NK-92 treated with Interleukin-12 subunit alpha and Interleukin-12 subunit beta, amount 100 ng/mL, for 24 hours (cell line): Measurements from ENCODE around the gene CPLX4.

ENCODE experiments used
- DNase-seq: peaks from one replicate; lab custom pipeline; 2025; lab: John Stamatoyannopoulos, UW

CPLX4 gene

DNA sequence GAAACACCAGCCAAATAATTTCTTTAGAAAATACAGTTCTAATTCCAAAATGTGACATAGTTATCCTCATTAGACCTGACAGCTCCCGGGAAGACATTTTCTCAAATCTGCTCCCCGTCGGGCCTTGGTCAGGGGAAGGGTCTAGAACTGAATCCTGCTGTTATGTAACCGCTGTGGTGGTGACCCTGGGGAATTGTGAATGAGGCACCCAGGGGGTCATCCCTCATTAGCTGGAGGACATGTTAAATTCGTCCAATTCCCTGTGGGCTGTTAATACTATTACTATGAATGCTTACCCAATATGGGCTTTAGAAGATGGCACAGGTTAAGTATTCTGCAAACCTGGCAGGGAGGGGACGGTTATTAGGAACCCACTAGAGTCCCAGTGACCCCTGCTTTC lies 11.8 kb downstream of the CPLX4 start:
- DNase-seq = no peak

DNA sequence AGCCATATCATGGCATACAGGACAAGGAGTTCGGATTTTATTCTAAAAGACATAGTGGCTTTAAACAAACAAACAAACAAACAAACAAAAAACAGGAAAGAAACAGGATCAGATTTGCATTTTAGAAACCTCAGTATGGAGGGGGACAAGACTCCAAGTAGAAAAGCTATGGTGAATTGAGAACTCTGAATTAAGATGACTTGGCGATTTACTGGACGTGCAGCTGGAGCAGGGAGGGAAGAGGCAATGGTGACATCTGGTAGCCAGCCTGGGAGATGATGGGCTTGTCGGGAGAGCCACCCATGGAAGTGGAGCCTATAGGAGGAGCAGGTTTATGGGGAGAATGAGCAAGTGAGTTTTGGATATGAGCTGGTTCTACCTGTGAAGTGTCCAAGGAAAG lies 13.2 kb downstream of the CPLX4 start:
- DNase-seq = no peak

DNA sequence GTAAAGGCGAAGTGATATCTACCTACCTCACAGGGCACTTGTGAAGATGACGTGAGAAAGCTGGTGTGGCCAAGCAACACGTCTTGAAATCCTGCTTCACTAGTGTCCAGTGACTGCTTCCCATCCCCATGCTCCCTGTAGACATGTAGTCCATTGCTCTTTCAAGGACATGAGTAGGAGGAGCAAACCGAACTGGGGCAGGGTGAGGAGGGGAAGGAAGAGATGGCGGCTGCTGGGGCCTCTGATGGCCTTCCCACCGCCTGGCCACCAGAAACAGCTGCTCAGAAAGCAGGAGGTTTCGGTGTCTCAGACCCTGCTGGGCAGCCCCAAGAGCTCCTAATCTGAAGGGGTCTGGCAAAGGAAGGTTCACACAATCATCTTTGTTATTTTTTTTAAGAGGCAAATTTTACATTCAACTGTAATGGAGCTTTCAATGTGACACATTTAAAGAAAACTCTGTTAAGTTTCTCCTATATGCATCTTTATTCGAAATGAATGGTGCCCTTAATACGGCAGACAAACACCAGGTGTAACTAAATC lies 14.7 kb downstream of the CPLX4 start:
- DNase-seq = no peak

DNA sequence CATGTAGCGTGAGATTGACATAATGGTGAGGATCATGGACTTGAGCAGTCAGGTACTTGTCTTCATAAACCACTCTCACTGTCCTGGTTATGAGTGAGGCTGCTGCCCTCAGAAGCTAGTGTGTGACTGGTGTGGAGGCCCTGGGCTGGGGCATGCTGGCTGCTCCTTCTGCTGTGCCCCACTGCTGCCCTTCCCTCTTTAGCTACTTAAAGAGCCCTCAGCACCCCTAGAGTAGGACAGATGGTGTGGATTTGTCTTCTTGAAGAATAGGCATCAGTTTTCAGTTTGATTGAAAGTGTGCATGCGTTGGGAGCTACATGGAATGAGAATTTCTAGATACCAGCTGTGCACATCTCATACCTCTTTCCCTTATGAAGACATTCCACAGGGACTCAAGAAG lies 15.4 kb downstream of the CPLX4 start:
- DNase-seq = no peak

DNA sequence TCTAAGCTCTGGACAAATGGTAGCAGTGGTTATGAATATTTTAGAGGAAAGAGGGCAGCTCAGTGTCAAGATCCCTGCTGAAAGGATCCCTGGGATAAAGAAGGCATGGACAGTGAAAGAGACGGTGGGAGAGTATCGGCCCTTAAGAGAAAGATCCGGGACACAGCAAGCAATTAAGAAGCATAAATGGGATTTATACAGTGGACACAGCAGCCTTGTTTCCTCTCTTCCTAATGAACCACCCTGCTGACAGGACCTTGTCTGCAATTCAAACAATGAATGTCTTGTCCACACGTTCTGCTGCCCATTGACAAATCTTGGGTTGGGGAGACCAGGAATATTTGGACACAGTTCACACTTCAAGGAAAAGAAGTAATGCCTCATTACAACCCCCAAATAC lies 16.5 kb downstream of the CPLX4 start:
- no peak for DNase-seq

DNA sequence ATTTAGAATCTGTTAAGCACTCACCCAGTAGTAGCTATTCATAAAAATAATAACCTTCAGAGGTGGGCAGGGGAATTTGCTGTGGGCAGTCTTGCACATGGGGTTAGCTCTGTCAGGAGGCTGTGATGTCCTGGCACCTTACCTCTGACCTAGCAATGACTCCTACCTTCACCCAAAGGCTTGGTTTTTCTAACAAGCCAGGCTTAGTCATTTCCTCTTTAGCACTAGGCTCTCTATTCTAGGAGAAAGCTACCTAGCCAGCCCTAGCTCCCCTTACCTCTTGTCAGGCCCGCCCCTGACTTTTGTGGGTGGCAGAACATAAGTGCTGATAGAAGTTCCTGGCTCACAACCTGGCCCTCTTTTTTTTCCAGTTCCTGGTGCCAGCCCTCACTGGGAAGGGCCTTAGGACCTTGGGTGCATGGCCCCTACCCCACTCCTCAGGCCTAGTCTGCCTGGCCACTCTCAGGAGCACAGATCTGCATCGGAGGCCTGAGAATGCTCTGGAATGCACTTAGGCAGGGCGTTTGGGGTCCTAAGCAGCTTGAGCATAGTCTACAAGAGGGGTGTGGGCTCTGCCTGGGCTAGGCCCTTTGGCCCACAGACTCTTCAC lies 17.7 kb downstream of the CPLX4 start:
- peak; percentile 59 for DNase-seq

DNA sequence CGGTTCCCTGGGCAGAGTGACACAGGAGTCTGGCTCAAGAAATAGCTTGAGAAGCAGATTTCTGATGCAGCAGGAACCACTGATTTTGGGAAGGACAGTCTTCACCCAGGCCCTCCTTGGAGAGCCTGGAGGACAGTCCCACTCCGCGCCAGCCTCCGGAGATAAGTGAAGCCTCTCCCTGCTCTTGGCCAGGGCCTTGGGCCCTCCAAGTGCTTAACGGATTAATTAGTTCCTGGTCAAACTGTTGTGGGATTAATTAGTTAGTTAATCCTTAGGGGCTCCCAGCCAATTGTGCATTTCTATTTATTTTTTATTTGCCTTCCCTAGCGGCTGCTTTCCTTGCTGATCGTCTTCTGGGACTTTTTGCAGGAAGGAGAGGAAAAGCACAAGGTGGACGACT lies 19.6 kb downstream of the CPLX4 start:
- no peak for DNase-seq

DNA sequence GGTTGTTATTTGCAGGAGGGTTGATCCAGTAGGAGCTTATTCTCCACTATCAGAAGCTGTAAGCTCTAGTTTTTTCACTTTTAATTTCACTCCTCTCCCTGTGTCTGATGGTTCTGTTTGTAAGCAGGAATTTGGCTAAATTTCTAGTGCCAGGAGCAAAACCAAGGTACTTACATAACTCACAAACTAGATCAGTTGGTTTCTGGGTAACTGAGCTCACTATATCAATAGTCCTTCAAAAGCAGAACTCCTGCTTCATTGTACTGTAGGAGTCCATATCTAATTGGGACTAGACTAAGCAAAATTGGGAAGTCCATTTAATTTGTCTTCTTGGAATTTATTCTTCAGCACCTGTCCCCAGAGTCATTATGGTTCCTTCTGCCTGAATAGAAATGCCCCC lies 25.1 kb downstream of the CPLX4 start:
- no peak for DNase-seq

DNA sequence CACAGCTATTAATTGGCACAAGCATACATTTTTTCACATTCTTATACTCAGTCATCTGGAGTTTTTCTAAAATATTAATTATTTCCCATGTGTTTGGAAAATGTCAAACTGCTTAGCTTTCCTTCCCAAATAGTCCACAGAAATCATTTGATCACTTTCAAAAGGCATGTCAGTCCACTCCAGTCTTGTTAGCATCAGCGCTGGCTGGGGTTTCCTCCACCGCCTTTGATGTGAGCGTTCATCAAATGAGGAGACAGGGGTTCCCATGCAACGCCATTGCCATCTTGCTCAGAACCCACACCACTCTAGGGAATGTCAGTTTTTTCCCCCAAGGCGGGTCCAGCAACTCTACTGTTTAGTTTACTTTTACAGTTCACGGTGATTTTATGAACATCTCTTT lies 32.1 kb downstream of the CPLX4 start:
- no peak for DNase-seq

DNA sequence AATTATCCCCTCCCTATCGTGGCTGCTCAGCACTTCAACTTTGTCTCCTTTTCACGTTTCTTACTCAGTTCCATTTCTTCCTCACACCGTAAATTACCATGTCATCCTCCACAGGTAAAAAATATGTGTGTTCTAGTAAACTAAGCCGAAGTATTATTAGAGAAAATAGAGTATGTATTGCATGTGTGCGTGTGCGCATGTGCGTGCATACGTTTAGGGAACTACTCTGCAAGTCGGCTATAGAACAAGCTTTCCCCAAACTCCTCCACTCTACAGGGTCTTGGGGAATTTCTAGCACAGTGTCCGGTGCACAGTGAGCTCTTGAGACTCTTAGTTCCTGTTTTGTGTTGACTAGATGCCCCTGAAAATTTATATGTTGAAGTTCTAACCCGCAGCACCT lies 36.1 kb downstream of the CPLX4 start:
- no peak for DNase-seq

DNA sequence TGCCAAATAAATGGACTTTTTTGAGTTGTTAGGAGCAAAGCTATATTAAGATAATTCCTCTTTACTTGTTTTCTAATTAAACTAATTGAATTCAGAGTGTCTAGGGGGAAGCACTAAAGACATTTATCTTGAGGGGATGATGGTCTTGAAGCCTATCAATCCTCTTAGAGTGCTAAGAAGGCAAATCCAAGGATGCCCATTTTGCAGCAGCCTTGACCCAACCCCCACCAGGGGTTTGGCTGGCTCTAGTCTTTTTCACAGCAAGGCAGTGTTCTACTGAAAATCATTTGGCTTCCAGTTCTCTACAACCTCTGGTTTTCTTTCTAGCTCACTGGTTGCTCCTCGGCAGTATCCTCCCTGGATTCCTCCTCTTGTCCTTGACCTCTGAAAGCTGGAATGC lies 38.7 kb downstream of the CPLX4 start:
- no peak for DNase-seq

DNA sequence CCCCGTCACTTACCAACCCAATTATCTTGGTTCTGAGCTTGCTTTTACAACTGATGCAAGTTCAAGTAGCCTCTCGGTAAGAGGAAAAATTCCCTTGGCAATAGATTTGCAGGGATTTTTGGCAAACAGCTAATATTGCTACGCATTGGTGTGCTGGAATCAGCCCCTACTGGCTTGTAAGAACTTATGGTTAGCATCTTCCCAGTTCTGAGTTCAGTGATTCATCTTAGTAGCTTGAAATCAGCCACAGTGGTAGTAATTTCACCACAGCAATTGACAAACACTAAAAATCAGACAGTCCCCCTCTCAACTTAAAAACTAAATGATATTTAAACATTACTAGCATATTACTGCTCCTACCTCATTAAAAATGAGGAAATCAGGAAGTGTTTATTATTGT lies 39.3 kb downstream of the CPLX4 start:
- DNase-seq = no peak

DNA sequence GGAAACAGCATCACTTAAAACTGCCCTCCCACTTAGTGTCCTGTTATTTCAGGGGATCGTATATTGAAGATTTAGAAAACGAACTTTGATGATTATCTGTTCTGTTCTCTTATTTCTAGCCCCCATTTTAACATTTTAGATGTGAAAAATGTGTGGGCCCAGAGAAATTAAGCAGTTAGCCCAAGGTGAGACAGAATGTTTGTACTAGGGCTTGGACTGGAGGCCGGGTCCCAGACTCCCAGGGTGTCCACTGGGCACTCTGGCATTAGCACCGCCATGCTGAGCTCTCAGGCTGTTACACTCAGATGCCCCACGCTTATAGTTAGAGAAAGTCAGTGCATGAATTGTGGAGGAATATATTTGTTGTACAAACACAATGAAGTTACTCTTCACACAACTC lies 39.7 kb downstream of the CPLX4 start:
- DNase-seq = no peak

DNA sequence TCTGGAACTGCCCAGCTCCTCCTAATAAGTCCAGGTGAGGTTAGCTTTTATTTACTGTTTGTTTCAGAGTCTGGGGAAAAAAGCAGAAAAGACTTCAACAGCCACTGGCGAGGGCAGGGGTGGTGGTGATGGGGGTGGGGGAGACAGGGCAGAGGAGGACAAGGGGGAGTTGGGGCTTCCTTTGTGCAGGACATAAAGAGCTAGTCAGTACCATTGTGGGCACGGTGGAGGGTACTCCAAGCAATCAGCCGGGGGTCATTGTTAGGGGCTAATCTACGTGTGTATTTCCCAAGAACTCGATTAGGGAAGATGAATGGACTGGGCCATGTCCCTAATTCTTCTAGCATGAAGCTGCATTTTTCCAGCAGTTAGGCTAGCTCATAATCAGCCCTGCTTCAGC lies 42.4 kb downstream of the CPLX4 start:
- DNase-seq = no peak

DNA sequence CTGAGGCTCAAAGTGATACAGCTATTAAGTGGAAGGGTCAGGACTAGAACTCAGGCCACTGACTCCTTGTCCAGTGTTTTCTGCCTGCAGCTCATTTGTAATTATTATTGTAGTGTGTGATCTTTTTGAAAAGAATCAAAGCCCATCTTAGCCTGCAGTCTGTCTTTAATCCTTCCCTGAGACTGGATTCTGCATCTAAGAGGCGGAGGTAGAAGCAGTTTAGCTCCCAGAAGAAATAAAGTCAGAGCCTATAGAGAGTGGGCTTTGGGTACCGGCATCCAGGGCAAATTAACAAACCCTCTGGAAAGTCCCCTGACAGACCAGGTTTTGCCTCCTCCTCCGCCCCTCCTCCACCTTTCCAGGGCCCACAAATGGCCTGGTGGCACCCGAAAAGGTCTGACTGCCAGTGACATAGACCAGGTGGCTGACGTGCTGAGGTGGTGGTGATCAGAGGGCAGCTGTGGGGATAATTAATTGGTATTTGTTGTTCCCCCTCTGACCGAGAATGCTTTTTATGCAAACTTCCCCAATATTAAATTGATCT lies 43.0 kb downstream of the CPLX4 start:
- no peak for DNase-seq

DNA sequence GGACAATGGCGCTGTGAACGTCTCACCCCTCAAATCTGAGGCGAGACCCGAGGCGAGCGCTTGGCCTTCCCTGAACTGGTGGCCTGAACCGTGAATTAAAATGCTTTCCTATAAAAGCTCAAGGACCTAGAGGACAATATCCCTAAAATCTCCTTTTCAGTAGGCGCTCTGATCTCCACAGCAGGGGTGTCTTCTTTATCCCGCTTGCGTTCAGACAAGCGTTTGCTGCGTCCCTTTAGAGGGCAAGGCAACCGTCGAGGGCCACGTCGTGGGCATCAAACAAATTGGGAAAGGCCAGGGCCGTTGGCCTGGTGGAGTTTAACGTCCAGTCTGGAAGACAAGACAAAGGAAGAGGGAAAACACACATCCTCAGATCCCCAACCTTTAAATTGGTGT lies 43.9 kb downstream of the CPLX4 start:
- no peak for DNase-seq

DNA sequence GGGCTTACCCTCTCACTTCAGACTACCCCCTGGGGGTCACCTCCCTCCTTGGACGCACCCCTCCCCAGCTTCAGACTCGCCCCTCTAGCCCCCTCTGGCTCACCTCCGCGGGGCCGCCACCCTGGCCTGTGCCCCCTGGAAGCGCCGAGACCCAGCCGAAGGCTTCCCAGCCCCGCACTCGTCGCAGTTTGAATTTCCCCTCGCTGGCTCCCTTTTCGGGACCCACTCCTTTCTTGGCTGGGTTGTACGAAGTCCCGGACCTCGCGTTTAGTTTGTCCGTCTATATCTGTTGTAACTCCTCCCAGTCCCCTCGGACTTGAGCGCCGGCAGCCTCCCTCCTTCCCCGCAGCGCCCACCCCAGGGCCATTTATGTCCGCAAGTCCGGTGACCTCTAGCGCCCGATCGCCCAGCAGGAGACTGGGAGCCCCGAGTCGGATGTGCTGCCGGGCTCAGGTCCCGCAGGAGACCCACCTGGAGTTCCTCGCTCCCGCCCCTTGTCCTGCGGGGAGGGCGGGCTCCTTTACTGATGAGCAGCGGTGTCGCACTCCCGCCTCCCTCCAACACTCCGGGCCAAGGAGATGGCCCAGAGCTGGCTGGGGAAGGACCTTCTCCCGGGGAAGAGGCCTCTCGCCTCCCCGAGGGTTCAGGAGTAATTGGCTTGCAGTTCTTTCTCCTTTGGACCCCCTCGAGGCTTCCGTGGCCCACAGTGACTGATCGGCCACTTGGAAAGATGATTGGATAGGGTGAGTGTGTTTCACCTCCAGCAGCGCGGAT lies 44.5 kb downstream of the CPLX4 start:
- no peak for DNase-seq

DNA sequence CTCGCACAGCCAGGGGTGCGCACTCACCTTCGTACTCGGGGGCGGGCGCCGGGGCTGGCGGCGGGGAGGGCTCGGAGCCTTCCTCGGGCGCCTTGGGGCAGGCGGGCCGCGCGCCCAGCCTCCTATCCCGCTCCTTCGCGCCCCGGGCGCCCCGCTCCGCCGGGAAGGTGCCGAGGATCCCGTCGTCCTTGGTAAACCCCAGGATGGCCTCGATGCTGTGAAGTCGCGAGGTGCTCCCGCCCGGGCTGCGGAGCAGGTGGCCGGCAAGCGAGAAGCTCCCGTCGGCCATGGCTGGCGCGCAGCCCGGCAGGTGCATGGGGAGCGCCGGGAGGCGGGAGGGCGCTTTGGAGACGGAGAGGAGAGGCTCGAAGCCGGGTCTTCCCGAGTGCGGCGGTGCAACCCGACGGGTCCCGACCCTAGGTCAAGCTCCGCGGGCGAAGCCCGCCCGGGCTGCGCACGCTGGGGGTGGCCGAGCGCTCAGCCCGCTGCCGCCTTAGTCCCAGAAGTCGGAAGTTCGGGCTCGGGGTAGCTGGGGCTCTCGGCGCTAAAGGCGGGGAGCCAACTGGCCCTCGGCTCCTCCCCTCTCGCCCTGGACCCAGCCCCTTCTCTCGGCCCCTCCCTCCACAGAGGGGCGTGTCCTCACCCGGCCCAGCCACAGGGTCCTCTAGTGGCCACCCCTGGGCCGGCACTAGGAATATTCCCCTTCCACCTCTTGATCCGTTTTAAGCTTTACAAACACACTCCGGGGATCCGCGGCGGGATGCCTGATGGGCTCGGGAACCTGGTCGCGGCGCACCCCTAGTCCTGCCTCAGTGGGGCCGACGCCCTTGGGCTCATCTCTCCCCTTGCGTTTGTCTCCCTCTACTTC lies 45.3 kb downstream of the CPLX4 start, which contains the start of gene RAX:
TSS of gene RAX (minus strand) at position 564 of the 868 bp plus-strand sequence. CDS start at position 316, 248 bp downstream.
- DNase-seq = no peak

DNA sequence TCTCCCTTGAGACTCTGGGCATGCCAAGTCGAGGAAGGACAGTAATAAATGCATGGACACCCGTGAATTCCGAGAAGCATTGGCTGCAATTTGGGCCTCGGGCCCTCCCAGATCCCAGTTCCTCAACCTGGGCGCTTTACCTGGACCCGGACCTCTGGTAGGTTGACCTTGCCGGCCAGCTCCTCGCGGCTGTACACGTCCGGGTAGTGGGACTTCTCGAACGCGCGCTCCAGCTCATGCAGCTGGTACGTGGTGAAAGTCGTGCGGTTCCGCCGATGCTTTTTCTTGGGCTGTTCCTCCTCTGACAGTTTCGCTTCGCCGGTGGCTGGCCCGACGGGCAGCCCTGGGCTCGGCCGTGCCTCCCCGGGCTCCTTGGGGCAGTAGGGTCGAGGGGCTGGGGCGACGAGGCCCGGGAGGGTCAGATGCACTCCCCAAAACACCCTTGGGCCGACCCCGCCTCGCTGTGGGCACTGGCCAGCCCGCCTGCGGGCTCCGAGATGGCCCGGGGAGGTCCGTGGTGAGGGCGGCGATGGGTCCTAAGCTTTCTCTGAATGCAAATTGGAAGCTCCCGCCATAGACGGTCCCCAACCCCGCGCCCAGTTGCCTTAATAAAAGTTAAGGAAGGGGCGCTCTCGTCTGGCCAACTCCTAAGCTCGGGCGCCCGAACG lies 46.1 kb downstream of the CPLX4 start:
- no peak for DNase-seq

DNA sequence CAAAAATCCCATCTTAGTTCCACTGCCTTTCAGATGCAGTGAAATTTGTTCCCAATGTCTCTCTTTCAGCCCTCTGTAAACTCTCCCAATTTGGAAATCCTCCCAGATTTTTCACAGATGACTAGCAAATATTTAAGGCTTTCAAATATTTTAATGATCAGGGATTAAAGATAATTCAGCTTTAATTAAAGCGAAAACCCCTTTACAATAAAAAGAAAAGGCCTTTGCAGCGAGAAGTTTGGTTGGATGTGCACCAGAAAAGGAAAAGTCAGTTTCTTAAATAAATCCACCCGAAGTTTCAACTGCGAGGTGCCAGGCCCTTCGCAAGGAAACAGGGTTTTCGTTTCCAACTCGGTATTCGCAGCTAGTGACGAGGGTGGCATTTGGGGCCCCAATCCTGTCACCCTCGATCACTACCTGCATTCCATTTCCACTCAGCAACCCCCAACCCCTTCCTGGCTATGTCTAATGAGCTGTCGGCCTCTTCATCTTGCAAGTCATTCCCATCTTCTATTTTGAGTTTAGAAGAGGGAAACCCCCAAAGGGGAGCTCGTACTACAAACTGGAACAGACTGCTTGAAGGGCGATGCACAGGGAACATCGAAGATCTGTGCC lies 46.7 kb downstream of the CPLX4 start:
- no peak for DNase-seq

DNA sequence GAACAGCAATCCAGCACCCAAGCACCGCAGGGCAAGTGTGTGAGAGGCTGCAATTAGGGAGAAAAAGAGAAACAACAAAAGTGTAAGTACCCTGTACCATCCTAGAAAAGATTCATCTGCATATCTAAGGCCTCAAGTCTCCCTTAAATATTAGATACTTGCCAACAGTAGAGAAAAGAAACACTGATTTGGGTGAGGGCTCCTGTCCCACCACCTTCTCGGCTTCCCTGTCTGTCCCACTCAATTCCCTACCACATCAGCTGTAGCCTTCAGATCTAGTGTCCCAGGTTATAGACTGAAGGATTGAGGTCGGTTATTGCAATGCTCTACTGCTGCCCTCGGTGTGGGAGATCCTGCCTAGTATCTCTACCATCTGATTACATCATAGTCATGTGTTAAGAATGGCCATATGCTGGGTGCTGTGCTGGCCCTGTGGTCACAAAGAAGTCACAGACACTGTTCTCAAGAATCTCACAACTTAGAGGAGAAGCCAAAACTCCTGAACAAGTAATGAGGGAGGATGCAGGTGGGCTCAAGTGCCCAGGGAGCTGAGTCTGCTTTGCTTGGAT lies 47.7 kb downstream of the CPLX4 start:
- DNase-seq = peak; percentile 11
